NCI-H2081 (cell line): ENCODE results near the gene DENND10.
"Not testable (repeated sequence)": the region's sequence is repeated elsewhere in the genome, so short reads cannot be mapped to it uniquely, and the experiment has no call there.

ENCODE experiments used
- DNase-seq, 2 experiments: peaks; one replicate each; lab custom pipeline; 2025; lab: John Stamatoyannopoulos, UW

Gene DENND10

DNA sequence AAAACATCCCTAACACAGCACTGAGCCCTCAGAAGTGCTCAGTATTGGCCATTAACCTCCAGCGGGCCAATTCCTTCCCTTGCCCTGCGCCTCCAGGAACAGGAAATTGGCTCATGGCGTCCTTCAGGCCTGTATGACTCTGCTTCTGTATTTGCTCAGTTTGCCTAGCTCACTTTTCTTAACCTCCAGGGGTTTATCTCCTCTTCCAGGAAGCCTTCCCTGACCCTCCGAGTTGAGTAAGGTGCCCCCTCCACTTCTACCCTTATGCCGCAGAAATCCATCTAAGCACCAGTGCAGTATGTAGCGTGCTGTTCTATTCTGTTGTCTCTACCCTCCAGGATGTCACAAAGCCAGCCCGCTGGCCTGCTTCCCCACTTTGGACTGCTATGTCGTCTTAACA lies 62.7 kb downstream of the DENND10 start:
- no peak for DNase-seq

DNA sequence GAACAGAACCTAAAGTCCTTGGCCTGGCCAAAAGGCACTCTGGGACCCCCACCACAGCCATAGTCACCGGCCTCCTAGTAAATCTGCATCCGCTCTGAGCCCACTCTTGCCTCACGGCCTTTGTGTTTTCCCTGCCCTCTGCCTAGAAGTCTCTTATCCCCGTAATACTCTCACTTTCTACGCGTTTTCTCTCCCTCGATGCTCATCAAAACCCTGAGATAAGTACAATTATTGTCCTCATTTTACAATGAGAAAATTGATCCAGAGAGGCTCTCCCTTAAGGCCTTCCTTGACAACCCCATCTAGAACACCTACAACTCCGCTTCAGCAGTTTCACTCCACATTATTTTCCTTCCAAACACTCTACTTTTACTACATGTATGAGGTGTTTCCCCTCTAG lies 63.1 kb downstream of the DENND10 start:
- DNase-seq: no peak

DNA sequence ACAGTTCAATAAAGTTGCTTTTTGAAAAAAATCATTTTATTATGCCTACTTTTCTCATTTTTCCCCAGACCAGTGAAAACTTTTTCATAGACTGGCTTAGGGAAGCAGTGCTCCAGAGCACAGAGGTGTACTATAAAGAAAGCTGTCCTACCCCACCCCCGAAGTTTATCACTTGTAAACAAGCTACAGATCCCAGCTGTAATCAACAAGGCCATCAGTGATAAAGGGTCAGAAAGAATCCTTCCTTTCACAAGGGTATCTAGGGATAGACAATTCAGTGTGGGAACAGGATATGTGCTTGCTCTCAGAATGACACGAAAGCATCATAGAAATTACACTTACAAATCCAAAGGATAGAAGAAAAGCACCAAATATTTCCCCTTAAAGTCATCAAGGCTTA lies 70.2 kb downstream of the DENND10 start:
- no peak for DNase-seq

DNA sequence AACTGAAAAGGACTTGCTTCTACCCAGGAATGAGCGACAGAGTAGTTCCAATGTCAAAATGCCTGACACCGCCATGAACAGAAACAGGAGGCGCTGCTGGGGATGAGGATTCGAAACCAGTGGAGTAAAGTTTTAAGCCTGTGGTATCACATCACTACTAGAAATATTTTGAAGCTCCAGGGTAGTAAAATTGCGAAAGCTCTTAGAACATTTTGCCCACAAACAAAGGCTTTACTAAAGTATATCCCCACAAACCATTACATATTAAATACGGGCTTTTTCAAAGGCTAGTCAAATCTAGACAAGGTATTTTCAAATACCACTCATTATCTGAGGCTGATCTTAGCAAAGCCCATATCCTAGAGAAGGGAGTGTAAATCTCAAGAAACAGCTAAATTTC lies 72.3 kb downstream of the DENND10 start:
- DNase-seq: no peak

DNA sequence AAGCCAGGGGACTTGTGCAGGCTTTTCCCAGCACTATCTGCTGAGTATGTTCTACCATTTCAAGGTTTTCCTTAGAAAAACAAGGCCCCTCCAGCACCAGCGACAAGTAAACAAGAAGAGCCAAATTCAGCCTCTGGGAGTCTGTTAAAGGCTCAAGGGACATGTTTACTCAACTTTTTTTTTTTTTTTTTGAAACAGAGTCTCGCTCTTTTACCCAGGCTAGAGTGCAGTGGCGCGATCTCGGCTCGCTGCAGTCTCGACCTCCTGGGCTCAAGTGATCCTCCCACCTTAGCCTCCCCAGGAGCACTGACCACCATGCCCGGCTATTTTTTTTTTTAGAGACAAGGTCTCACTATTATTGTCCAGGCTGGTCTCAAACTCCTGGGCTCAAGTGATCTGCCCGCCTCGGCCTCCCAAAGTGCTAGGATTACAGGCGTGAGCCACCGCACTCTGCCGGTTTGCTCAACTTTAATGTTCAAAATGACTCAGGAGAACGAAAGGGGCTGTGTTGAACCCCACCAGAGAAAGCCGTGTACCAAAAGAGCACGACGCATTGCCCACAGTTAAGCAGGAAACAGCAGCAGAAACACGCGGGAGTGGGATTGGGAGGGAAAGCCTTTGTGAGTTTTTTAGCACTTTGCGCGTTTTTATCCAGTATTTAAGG lies 73.9 kb downstream of the DENND10 start:
- DNase-seq: no peak

DNA sequence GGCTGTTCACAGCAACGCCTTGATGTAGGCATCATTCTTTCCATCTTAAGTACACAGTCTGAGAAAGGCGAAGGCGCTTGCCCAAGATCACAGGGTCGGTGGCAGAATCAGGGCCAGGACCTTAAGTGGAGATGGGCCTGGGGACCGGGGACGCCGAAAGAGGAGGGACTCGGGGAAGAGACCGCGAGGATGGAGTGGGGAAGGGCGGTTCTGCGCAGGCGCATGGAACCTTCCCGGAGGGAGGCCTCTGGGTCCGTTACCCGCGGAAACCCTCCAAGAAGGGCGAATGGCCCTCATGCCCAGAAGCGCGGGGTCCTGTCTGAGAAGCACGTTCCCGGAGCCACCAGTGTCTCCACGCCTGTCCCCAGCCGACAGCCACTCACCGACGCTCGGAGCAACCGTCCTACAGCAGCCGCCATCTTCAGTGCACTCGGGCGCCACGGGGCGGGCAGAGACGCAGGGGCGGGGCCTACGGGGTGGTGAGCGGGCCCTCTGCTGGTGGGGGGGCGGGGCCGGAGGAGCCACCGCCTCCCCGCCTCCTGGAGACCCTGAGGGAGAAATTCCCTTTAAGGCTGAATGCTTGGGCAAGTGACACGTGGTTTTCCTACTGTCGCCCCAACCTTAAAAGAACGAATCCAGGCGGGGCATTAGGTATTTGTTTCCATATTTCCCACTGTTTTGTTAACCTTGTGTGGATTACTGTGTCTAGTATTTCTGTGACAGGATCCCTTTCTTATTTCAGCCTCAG lies 74.6 kb downstream of the DENND10 start, which contains the start of gene PRDX3:
Gene PRDX3, minus strand, starts transcription at position 441 of the 748 bp plus-strand sequence. Its CDS starts 22 bp downstream, at position 419.
- DNase-seq: peak; percentile 80 to 85

DNA sequence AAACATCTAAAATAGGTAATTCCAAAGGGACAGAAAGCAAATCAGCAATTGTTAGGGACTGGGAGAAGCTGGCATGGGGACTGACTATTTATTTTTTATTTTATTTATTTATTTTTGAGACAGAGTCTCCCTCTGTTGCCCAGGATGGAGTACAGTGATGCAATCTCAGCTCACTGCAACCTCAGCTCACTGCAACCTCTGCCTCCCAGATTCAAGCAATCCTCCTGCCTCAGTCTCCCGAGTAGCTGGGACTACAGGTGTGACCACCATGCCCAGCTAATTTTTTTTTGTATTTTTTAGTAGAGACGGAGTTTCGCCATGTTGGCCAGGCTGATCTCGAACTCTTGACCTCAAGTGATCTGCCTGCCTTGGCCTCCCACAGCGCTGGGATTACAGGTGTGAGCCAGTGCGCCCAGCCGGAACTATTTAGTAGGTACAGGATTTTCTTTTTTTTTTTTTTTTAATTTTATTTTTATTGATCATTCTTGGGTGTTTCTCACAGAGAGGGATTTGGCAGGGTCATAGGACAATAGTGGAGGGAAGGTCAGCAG lies 77.0 kb downstream of the DENND10 start:
- not testable (repeated sequence) for DNase-seq

DNA sequence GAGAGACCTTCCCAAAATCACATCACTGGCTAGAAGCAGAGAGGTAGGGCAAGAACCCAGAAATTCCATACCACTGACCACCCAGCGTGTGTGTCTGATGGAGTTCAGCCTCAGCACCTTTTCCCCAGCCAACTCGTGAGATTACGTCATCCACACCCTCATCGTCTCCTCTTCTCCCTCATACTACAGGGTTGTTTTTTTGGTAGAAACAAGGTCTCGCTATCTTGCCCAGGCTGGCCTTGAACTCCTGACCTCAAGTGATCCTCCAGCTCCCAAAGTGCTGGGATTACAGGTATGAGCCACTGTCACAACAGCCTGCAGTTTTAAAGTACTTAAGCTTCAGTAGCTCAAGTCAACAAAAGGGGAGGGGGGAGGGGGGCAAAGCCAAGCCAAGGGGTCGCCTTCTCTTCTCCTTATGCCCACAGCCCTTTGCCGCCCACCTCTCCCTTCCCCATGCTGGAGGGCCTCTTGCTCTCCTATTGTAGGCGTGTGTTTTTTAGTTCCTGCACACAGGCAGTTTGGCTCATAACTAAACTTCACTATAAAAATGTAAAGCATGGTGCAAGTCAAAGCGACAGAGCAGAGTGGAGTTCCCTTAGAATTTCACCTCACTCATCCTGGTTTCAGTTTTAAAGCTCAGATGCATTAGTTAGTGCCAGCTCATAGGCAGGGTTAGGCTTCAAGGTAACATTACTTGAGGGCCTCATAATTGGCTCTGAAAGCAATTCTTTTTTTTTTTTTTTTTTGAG lies 79.9 kb downstream of the DENND10 start:
- no peak for DNase-seq
